SU-DHL-6 (cell line): ENCODE results near the gene MGAM2.

Experiments used
- H2AFZ ChIP-seq: fragments of 200-600 bp; sonication (generic); 2 replicates; pipeline ENCODE4 v1.6.1; 2014; ENCODE audit warnings: low read depth, mild to moderate bottlenecking, moderate library complexity, mixed read lengths, antibody characterized with exemption, low read length; ENCODE audit not compliant: severe bottlenecking
- H3F3A ChIP-seq: fragments of 200-600 bp; shearing (Covaris generic); 2 replicates; pipeline ENCODE4 v1.6.0; 2016; ENCODE audit warnings: antibody characterized with exemption, mild to moderate bottlenecking; ENCODE audit not compliant: insufficient read depth
- H3K27ac ChIP-seq: fragments of 200-600 bp; sonication (generic); 2 replicates; pipeline ENCODE4 v1.5.1; 2016; ENCODE audit warnings: low read depth, mild to moderate bottlenecking, low read length, moderate library complexity, mixed read lengths
- H3K27me3 ChIP-seq: fragments of 200-600 bp; sonication (generic), shearing (Covaris generic); 2 replicates; pipeline ENCODE4 v1.6.0; 2014; ENCODE audit warnings: mild to moderate bottlenecking, low read length
- H3K36me3 ChIP-seq: fragments of 200-600 bp; sonication (generic); 2 replicates; pipeline ENCODE4 v1.6.1; 2014; ENCODE audit warnings: mild to moderate bottlenecking, low read length, mixed read lengths
- H3K4me2 ChIP-seq: fragments of 300-600, 200-600 bp; shearing (Covaris generic), sonication (generic); 2 replicates; pipeline ENCODE4 v1.6.0; 2014; ENCODE audit warnings: low read length, low read depth, mild to moderate bottlenecking; ENCODE audit not compliant: poor library complexity, severe bottlenecking
- H3K4me3 ChIP-seq: fragments of 200-600 bp; sonication (generic); 2 replicates; pipeline ENCODE4 v1.5.1; 2014; ENCODE audit warnings: antibody characterized with exemption, low read length, mild to moderate bottlenecking, mixed read lengths; ENCODE audit not compliant: insufficient read depth, poor library complexity, severe bottlenecking
- H3K79me2 ChIP-seq: fragments of 200-600 bp; sonication (generic); 2 replicates; pipeline ENCODE4 v1.6.1; 2014; ENCODE audit warnings: mild to moderate bottlenecking, low read length, moderate library complexity; ENCODE audit not compliant: insufficient read depth
- H3K9ac ChIP-seq: fragments of 200-600 bp; sonication (generic); 2 replicates; pipeline ENCODE4 v1.7.0; 2014; ENCODE audit warnings: mild to moderate bottlenecking, low read length
- H3K9me2 ChIP-seq: fragments of 200-600 bp; sonication (generic); replicated peaks from 2 replicates; pipeline ENCODE4 v1.6.1; 2014; ENCODE audit warnings: low read length; ENCODE audit not compliant: insufficient read depth
- H3K9me3 ChIP-seq: fragments of 200-600 bp; sonication (generic); 2 replicates; pipeline ENCODE4 v1.6.1; 2014; ENCODE audit warnings: low read length, mixed read lengths; ENCODE audit not compliant: insufficient read depth
- H4K20me1 ChIP-seq: fragments of 200-600 bp; sonication (generic); 2 replicates; pipeline ENCODE4 v1.6.1; 2014; ENCODE audit warnings: low read depth, mild to moderate bottlenecking, antibody characterized with exemption, low read length, moderate library complexity, mixed read lengths
- EZH2phosphoT487 ChIP-seq: fragments of 200-600 bp; sonication (generic), shearing (Covaris generic); conservative IDR thresholded peaks from 2 replicates; pipeline ENCODE4 v1.6.1; 2018; ENCODE audit warnings: mild to moderate bottlenecking, antibody characterized with exemption, low read length, moderate library complexity, mixed read lengths
- TF ChIP-seq, protein P1 (sequence below): fragments of 200-600 bp; sonication (generic); IDR thresholded peaks from one replicate; pipeline ENCODE4 v1.5.1; 2017; ENCODE audit warnings: antibody characterized with exemption, mild to moderate bottlenecking, low read length, moderate library complexity; ENCODE audit not compliant: insufficient read depth, poor library complexity, severe bottlenecking

The MGAM2 gene

DNA sequence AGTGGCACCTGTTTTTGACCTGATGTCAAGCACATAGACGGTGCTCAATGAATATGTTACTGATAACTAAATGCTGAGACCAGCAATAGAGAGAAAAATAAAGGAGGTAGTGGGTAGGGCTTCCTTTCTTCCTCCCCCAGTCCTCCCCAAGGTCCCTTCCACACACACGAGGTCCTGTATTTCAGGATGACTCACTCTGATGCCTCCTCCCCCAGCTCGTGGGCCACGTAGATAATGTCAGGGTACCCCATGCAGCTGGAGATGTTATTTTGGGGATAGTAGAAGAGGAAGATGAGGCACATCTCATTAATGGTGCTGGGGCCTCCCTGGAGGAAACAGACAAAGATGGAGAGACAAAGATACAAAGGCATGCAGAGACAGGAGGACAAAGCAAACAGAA, 129.0 kb downstream of the MGAM2 start:
- no peaks in the 10 kb centered on the region for H3K9me2 ChIP-seq
- no peak overlapping the region for H3K4me3 ChIP-seq
- no peaks in the 10 kb centered on the region for H3K9me3 ChIP-seq
- TF ChIP-seq, protein P1, sequence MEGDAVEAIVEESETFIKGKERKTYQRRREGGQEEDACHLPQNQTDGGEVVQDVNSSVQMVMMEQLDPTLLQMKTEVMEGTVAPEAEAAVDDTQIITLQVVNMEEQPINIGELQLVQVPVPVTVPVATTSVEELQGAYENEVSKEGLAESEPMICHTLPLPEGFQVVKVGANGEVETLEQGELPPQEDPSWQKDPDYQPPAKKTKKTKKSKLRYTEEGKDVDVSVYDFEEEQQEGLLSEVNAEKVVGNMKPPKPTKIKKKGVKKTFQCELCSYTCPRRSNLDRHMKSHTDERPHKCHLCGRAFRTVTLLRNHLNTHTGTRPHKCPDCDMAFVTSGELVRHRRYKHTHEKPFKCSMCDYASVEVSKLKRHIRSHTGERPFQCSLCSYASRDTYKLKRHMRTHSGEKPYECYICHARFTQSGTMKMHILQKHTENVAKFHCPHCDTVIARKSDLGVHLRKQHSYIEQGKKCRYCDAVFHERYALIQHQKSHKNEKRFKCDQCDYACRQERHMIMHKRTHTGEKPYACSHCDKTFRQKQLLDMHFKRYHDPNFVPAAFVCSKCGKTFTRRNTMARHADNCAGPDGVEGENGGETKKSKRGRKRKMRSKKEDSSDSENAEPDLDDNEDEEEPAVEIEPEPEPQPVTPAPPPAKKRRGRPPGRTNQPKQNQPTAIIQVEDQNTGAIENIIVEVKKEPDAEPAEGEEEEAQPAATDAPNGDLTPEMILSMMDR: no peak
- no peak for TF ChIP-seq EZH2phosphoT487
- H3K9ac ChIP-seq: no peak overlapping the region
- H3K36me3 ChIP-seq: no peaks in the 10 kb centered on the region
- H3K4me2 ChIP-seq: no peak overlapping the region
- H3K27me3 ChIP-seq: no peaks in the 10 kb centered on the region
- no peaks in the 10 kb centered on the region for H4K20me1 ChIP-seq
- H3K79me2 ChIP-seq: no peaks in the 10 kb centered on the region
- no peaks in the 10 kb centered on the region for H3F3A ChIP-seq
- no peak overlapping the region for H2AFZ ChIP-seq
- H3K27ac ChIP-seq: no peak overlapping the region

DNA sequence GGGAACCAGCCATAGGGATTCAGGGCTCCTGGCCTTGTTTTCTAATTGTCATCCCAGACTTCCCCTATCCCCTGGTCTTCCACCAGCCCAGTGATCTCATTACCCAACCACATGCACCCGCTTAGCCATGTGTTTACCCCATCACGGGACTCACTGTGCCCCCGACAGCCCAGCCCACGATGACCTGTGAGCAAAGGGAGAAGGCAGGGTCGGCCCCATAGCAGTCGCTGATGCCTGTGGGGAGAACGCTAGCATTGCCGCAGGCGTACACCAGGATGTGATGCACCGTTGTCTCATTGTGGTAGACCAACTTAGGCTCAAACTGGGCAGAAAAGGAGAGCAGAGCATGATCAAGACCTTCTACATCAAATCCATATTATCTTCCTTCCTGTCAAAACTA, 132.3 kb downstream of the MGAM2 start:
- Histone ChIP-seq H3K36me3 (no peaks in the 10 kb centered on the region), H3K79me2 (no peaks in the 10 kb centered on the region), H3F3A (no peaks in the 10 kb centered on the region), H4K20me1 (no peaks in the 10 kb centered on the region), H3K9ac (no peak overlapping the region), H3K27me3 (no peaks in the 10 kb centered on the region), H3K4me3 (no peak overlapping the region), H2AFZ (no peak overlapping the region), H3K4me2 (no peak overlapping the region), H3K9me2 (no peaks in the 10 kb centered on the region), H3K27ac (no peak overlapping the region), H3K9me3 (no peaks in the 10 kb centered on the region)
- TF ChIP-seq EZH2phosphoT487: no peak
- TF ChIP-seq, protein P1: no peak

DNA sequence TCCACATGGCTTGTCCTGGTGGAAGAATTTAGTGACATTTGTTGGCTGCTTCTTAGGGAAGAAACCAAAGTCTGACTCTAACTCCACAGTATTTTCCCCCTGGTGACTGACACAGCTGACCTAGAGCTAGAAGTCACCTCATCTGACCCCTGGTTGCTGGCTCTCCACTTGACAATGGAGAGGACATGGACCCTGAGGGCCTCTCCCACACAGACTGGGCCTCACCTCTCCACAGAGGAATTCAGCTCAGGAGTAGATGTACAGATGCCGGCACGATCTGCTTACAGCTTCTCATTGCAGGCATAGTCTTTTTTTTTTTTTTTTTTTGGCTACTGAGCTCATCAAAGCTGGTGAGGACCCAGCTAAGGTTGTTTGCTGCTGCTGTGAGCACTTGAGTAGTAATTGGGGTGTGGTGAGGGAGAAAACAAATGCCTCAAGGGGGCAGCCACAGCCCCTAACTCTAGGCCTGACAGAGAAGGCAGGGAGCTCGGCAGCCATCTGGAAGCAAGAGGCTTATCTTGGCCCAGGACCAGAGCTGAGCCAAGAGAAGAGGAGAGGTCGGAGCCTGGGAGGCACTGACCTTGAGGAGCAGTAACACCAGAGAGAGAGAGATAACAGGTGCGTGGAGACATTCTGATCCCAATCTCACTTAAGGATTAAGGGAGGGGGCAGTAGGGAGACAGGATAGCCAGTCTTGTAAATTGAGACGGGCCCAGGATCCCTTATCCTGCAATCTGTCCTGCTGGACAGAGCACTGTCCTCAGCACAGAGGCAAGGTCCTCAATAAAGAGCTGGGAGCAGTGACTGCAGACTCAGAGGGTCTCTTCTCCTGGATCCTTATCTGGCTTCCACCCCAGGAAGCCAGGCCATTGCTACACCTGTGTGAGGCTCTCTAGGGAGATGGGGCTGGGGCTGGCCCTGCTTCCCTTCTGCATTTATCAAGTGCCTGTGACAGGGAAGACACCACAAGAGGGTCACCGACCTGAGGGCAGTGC, 136.9 kb downstream of the MGAM2 start:
- H3K4me2 ChIP-seq: no peak overlapping the region
- H3K4me3 ChIP-seq: no peak overlapping the region
- H3K27me3 ChIP-seq: no peaks in the 10 kb centered on the region
- H4K20me1 ChIP-seq: no peaks in the 10 kb centered on the region
- H3K9me3 ChIP-seq: no peaks in the 10 kb centered on the region
- TF ChIP-seq, protein P1: no peak
- TF ChIP-seq EZH2phosphoT487: no peak
- H2AFZ ChIP-seq: no peak overlapping the region
- no peaks in the 10 kb centered on the region for H3F3A ChIP-seq
- no peaks in the 10 kb centered on the region for H3K79me2 ChIP-seq
- H3K9ac ChIP-seq: no peak overlapping the region
- H3K9me2 ChIP-seq: no peaks in the 10 kb centered on the region
- H3K27ac ChIP-seq: no peak overlapping the region
- H3K36me3 ChIP-seq: no peaks in the 10 kb centered on the region
